ENCODE measurements around the gene THBS2.

- TF ChIP-seq CTCF (IDR thresholded peaks at IDR 0.05 in 2 of 3, conservative IDR thresholded peaks at IDR 0.05 in 1 of 3; ENCODE audit: borderline replicate concordance in 1 of 3, insufficient read depth in 1 of 3, low read depth in 2 of 3, low read length in 2 of 3) = no peak
- no peak for TF ChIP-seq EZH2phosphoT487 (IDR thresholded peaks at IDR 0.05; ENCODE audit: borderline replicate concordance)
- no peak for TF ChIP-seq RAD21 (IDR thresholded peaks at IDR 0.05; ENCODE audit: low read depth)
- no peak for TF ChIP-seq ZBTB33 (IDR thresholded peaks at IDR 0.05; ENCODE audit: extremely low read depth, insufficient replicate concordance, low read length)
- TF ChIP-seq ATF3 (IDR thresholded peaks at IDR 0.05) = no peak
- no peak for TF ChIP-seq REST (IDR thresholded peaks at IDR 0.05; ENCODE audit: low read depth)
- no peak for TF ChIP-seq POLR2AphosphoS5 (IDR thresholded peaks at IDR 0.05; ENCODE audit: low read depth, low read length)
- TF ChIP-seq CEBPB (IDR thresholded peaks at IDR 0.05; ENCODE audit: low read depth) = no peak
- TF ChIP-seq MAX (IDR thresholded peaks at IDR 0.05) = no peak
- TF ChIP-seq SIN3A (IDR thresholded peaks at IDR 0.05; ENCODE audit: low read depth) = no peak
These were observed 30.6 kb downstream of the THBS2 start for GRCh38 chr6:169223006-169223405.

Data from HCT116 (cell line).